Right lung (tissue), 5 donors: ENCODE measurements around the gene GABRE. TPM values are rescaled to one million over a fixed set of nuclear protein-coding genes. Genes with fewer than 3 reads are reported as not detected.

ENCODE experiments used
- polyA plus RNA-seq, 5 donors: library from polyadenylated mRNA; unstranded; fragments of 120-200 nt; gene quantifications; one replicate each; pipeline versions ENCODE4 v1.2.1 to v1.2.3, GENCODE V29; 2013; ENCODE audit warnings: inconsistent platforms in 1 of 5, low replicate concordance in 1 of 5; ENCODE audit not compliant: insufficient read length in 5 of 5, insufficient read depth in 1 of 5

Gene GABRE
- polyA plus RNA-seq, 5 donors: 12.1 to 18.8 (median 14.5) TPM

Other genes with a start within 250 kb of the GABRE start
- not detected for gene CNGA2, start 239.9 kb downstream of the GABRE start, polyA plus RNA-seq
- gene MAGEA4, start 61.8 kb downstream of the GABRE start, polyA plus RNA-seq: not detected
- not detected for gene MAGEA10, start 163.9 kb upstream of the GABRE start, polyA plus RNA-seq